Keratinocyte (primary cell): Measurements from ENCODE around the gene HLF. TPM values are rescaled to one million over a fixed set of nuclear protein-coding genes. Genes with fewer than 3 reads are reported as not detected.

Source experiments
- DNase-seq: peaks from one replicate; pipeline ENCODE4 v3.0.0-alpha.2; 2011; ENCODE audit warnings: low read depth, missing footprints, low spot score
- FAIRE-seq: peaks from 2 replicates; lab custom pipeline; 2011; peaks lifted over from hg19 to GRCh38; lab: Jason Lieb, UNC
- H2AFZ ChIP-seq: 2 replicates; pipeline ENCODE4 v1.6.0; 2012; ENCODE audit warnings: low read length, control low read depth, inconsistent platforms; ENCODE audit not compliant: control insufficient read depth
- H3K27ac ChIP-seq: 2 replicates; pipeline ENCODE4 v1.5.1; 2011; ENCODE audit warnings: low read length; ENCODE audit not compliant: control insufficient read depth, insufficient read depth
- H3K27me3 ChIP-seq: 3 replicates; pipeline ENCODE4 v1.6.0; 2011; ENCODE audit warnings: low read length; ENCODE audit not compliant: control insufficient read depth, insufficient read depth; ENCODE audit errors: extremely low read depth
- H3K36me3 ChIP-seq, 2 experiments: 2 replicates in 1 of 2; 3 replicates in 1 of 2; pipeline ENCODE4 v1.5.1; 2011; ENCODE audit warnings: low read length in 2 of 2, mild to moderate bottlenecking in 1 of 2; ENCODE audit not compliant: control insufficient read depth in 2 of 2, insufficient read depth in 2 of 2; ENCODE audit errors: extremely low read depth in 1 of 2
- H3K4me1 ChIP-seq: 3 replicates; pipeline ENCODE4 v1.5.1; 2011; ENCODE audit warnings: low read length; ENCODE audit not compliant: control insufficient read depth, insufficient read depth; ENCODE audit errors: extremely low read depth
- H3K4me2 ChIP-seq: 3 replicates; pipeline ENCODE4 v1.6.0; 2011; ENCODE audit warnings: low read depth, low read length; ENCODE audit not compliant: control insufficient read depth, insufficient read depth; ENCODE audit errors: extremely low read depth
- H3K4me3 ChIP-seq, 3 experiments: fragments of 200-600 bp in 1 of 3; sonication (generic) in 1 of 3; 2 replicates in 2 of 3; 3 replicates in 1 of 3; pipeline ENCODE4 v1.5.1; 2011 to 2016; ENCODE audit warnings: low read length in 3 of 3, mild to moderate bottlenecking in 3 of 3, control low read depth in 2 of 3, inconsistent platforms in 1 of 3, low read depth in 1 of 3, mixed read lengths in 1 of 3, mixed run types in 1 of 3, moderate library complexity in 1 of 3; ENCODE audit not compliant: control insufficient read depth in 2 of 3, insufficient read depth in 2 of 3; ENCODE audit errors: extremely low read depth in 1 of 3
- H3K79me2 ChIP-seq: 2 replicates; pipeline ENCODE4 v1.6.0; 2012; ENCODE audit warnings: low read length; ENCODE audit not compliant: control insufficient read depth, insufficient read depth
- H3K9ac ChIP-seq: 3 replicates; pipeline ENCODE4 v1.6.0; 2011; ENCODE audit warnings: low read length; ENCODE audit not compliant: control insufficient read depth, insufficient read depth; ENCODE audit errors: extremely low read depth
- H3K9me1 ChIP-seq: 3 replicates; pipeline ENCODE4 v1.6.0; 2011; ENCODE audit warnings: low read length; ENCODE audit not compliant: control insufficient read depth, insufficient read depth; ENCODE audit errors: extremely low read depth
- H3K9me3 ChIP-seq: 2 replicates; pipeline ENCODE4 v1.5.1; 2012; ENCODE audit warnings: low read depth, low read length; ENCODE audit not compliant: control insufficient read depth
- H4K20me1 ChIP-seq: 3 replicates; pipeline ENCODE4 v1.6.0; 2011; ENCODE audit warnings: low read length; ENCODE audit not compliant: control insufficient read depth, insufficient read depth; ENCODE audit errors: extremely low read depth
- CTCF ChIP-seq, 3 experiments: IDR thresholded peaks in 1 of 3; conservative IDR thresholded peaks in 1 of 3; optimal IDR thresholded peaks in 1 of 3; 2 replicates in 2 of 3; 3 replicates in 1 of 3; pipeline versions ENCODE3 to v1.5.1; 2011; ENCODE audit warnings: low read length in 3 of 3, mild to moderate bottlenecking in 3 of 3, moderate library complexity in 2 of 3, control low read depth in 1 of 3, inconsistent platforms in 1 of 3; ENCODE audit not compliant: insufficient read depth in 2 of 3; ENCODE audit errors: extremely low read depth in 1 of 3
- EZH2 ChIP-seq: IDR thresholded peaks from one replicate; pipeline ENCODE4 v1.6.1; 2012; ENCODE audit warnings: inconsistent platforms, mild to moderate bottlenecking, low read length, moderate library complexity
- dilution Hi-C: fragments of 300-500 bp; cut with MboI; formaldehyde crosslinking; loops from one replicate; pipeline ENCODE4 v1.7.0; 2020; ENCODE audit warnings: low sequenced_read_pairs; ENCODE audit not compliant: extremely low pct_ligation_motif_present
- polyA plus RNA-seq, 5 experiments: library from polyadenylated mRNA; depleted of rRNA in 3 of 5; stranded (reverse) in 3 of 5; stranded (forward) in 1 of 5; unstranded in 1 of 5; fragments of >200 nt; gene quantifications; 1 replicate in 1 of 5; 2 replicates in 3 of 5; 3 replicates in 1 of 5; pipeline versions ENCODE4 v1.2.1 to v1.2.3, GENCODE V29; 2011 to 2012; ENCODE audit warnings: missing spikeins in 2 of 5, low read depth in 1 of 5, low replicate concordance in 1 of 5

HLF gene
- polyA plus RNA-seq, 1 donor (not counting 4 experiments of a cell fraction or from before 2014, with no cell fraction given), result 0.21 TPM

GRCh38 chr17:55225237-55225636, 39.5 kb upstream of the HLF start:
- Histone ChIP-seq H3K4me1 (no peaks in the 10 kb centered on the region), H3K9ac (no peak overlapping the region), H3K36me3 (no peaks in the 10 kb centered on the region), H2AFZ (no peak overlapping the region), H3K9me1 (no peaks in the 10 kb centered on the region), H3K27me3 (peaks cover 3% of the 10 kb centered on the region), H3K4me3 (no peak overlapping the region), H3K79me2 (no peaks in the 10 kb centered on the region), H3K9me3 (no peaks in the 10 kb centered on the region), H4K20me1 (no peaks in the 10 kb centered on the region), H3K27ac (no peak overlapping the region), H3K4me2 (no peak overlapping the region)
- DNase-seq (no peak), FAIRE-seq (no peak)
- dilution Hi-C loops, result no loop called here
- TF ChIP-seq EZH2 (no peak), CTCF (optimal IDR thresholded peaks at IDR 0.05 in 1 of 3, IDR thresholded peaks at IDR 0.05 in 1 of 3, conservative IDR thresholded peaks at IDR 0.05 in 1 of 3; ENCODE audit: extremely low read depth in 1 of 3, insufficient read depth in 2 of 3, low read length in 3 of 3) (no peak)

GRCh38 chr17:55228683-55229192, 36.0 kb upstream of the HLF start:
- H3K4me1 ChIP-seq, result peaks cover 2% of the 10 kb centered on the region
- H3K79me2 ChIP-seq, result no peaks in the 10 kb centered on the region
- dilution Hi-C loops, result no loop called here
- FAIRE-seq (no peak), DNase-seq (peak; percentile 5)
- peaks cover 3% of the 10 kb centered on the region for H3K27me3 ChIP-seq
- H3K9ac ChIP-seq, result no peak overlapping the region
- H4K20me1 ChIP-seq, result no peaks in the 10 kb centered on the region
- no peaks in the 10 kb centered on the region for H3K36me3 ChIP-seq
- no peak overlapping the region for H3K4me2 ChIP-seq
- TF ChIP-seq CTCF (optimal IDR thresholded peaks at IDR 0.05 in 1 of 3, IDR thresholded peaks at IDR 0.05 in 1 of 3, conservative IDR thresholded peaks at IDR 0.05 in 1 of 3; ENCODE audit: extremely low read depth in 1 of 3, insufficient read depth in 2 of 3, low read length in 3 of 3) (no peak), EZH2 (no peak)
- no peaks in the 10 kb centered on the region for H3K9me3 ChIP-seq
- no peak overlapping the region for H2AFZ ChIP-seq
- no peak overlapping the region for H3K27ac ChIP-seq
- H3K9me1 ChIP-seq, result no peaks in the 10 kb centered on the region
- H3K4me3 ChIP-seq, result no peak overlapping the region
